Neuronal stem cell (in vitro differentiated cells): ENCODE measurements around the gene KCTD13.

Source experiments
- DNase-seq: peaks from one replicate; pipeline ENCODE4 v3.0.0-alpha.2; 2013; ENCODE audit warnings: low spot score
- H2AFZ ChIP-seq: one replicate; pipeline ENCODE4 v1.6.1; 2013; ENCODE audit warnings: mild to moderate bottlenecking, low read length, inconsistent platforms
- H2AK5ac ChIP-seq: 2 replicates; pipeline ENCODE4 v1.6.1; 2013; ENCODE audit warnings: low read depth, mild to moderate bottlenecking, inconsistent platforms, low read length, moderate library complexity, mixed read lengths
- H2BK120ac ChIP-seq: 2 replicates; pipeline ENCODE4 v1.6.1; 2013; ENCODE audit warnings: low read depth, mild to moderate bottlenecking, inconsistent platforms, low read length, moderate library complexity, mixed read lengths
- H2BK12ac ChIP-seq: one replicate; pipeline ENCODE4 v1.6.1; 2013; ENCODE audit warnings: low read length, inconsistent platforms
- H2BK15ac ChIP-seq: 2 replicates; pipeline ENCODE4 v1.6.1; 2013; ENCODE audit warnings: mild to moderate bottlenecking, low read length, inconsistent platforms, mixed read lengths
- H2BK5ac ChIP-seq: one replicate; pipeline ENCODE4 v1.6.1; 2013; ENCODE audit warnings: inconsistent platforms, mild to moderate bottlenecking, low read length, moderate library complexity
- H3K14ac ChIP-seq: one replicate; pipeline ENCODE4 v1.6.1; 2013; ENCODE audit warnings: low read length, inconsistent platforms
- H3K18ac ChIP-seq: 2 replicates; pipeline ENCODE4 v1.6.1; 2013; ENCODE audit warnings: low read length, inconsistent platforms
- H3K23ac ChIP-seq: 2 replicates; pipeline ENCODE4 v1.6.1; 2013; ENCODE audit warnings: low read depth, mild to moderate bottlenecking, mixed read lengths, low read length, inconsistent platforms; ENCODE audit not compliant: poor library complexity
- H3K27ac ChIP-seq: replicated peaks from 3 replicates; pipeline ENCODE4 v1.5.1; 2013; ENCODE audit warnings: low read length, inconsistent platforms
- H3K27me3 ChIP-seq, 3 experiments: 2 replicates each; pipeline ENCODE4 v1.6.1; 2013; ENCODE audit warnings: low read length in 3 of 3, mild to moderate bottlenecking in 2 of 3, inconsistent platforms in 1 of 3, low read depth in 1 of 3, mixed read lengths in 1 of 3, moderate library complexity in 1 of 3; ENCODE audit not compliant: control insufficient read depth in 3 of 3, insufficient read depth in 3 of 3
- H3K36me3 ChIP-seq, 2 donors: replicated peaks in 1 of 2; 2 replicates each; pipeline ENCODE4 v1.6.1; 2013; ENCODE audit warnings: low read length in 2 of 2; ENCODE audit not compliant: control insufficient read depth in 2 of 2, insufficient read depth in 2 of 2
- H3K4ac ChIP-seq: 2 replicates; pipeline ENCODE4 v1.6.1; 2013; ENCODE audit warnings: inconsistent platforms, mild to moderate bottlenecking, low read length, moderate library complexity
- H3K4me1 ChIP-seq, 2 donors: 1 replicate in 1 of 2; 2 replicates in 1 of 2; pipeline ENCODE4 v1.6.1; 2013; ENCODE audit warnings: low read length in 2 of 2, low read depth in 1 of 2; ENCODE audit not compliant: control insufficient read depth in 2 of 2, insufficient read depth in 1 of 2
- H3K4me2 ChIP-seq: one replicate; pipeline ENCODE4 v1.6.1; 2013; ENCODE audit warnings: mild to moderate bottlenecking, low read length, inconsistent platforms; ENCODE audit not compliant: insufficient read depth, poor library complexity, severe bottlenecking
- H3K4me3 ChIP-seq, 2 donors: 2 replicates each; pipeline ENCODE4 v1.5.1; 2013; ENCODE audit warnings: low read length in 2 of 2, mild to moderate bottlenecking in 2 of 2, inconsistent platforms in 1 of 2, moderate library complexity in 1 of 2
- H3K79me1 ChIP-seq: one replicate; pipeline ENCODE4 v1.6.1; 2013; ENCODE audit warnings: low read depth, mild to moderate bottlenecking, inconsistent platforms, low read length, moderate library complexity
- H3K9ac ChIP-seq: one replicate; pipeline ENCODE4 v1.6.1; 2013; ENCODE audit warnings: mild to moderate bottlenecking, low read depth, low read length, inconsistent platforms; ENCODE audit not compliant: poor library complexity
- H3K9me3 ChIP-seq, 2 donors: replicated peaks in 1 of 2; 2 replicates each; pipeline versions ENCODE3 to v1.6.1; 2013; ENCODE audit warnings: low read length in 2 of 2, mild to moderate bottlenecking in 2 of 2, inconsistent platforms in 1 of 2, low read depth in 1 of 2, mixed read lengths in 1 of 2, moderate library complexity in 1 of 2; ENCODE audit not compliant: control insufficient read depth in 2 of 2, insufficient read depth in 1 of 2
- H4K8ac ChIP-seq: one replicate; pipeline ENCODE4 v1.6.1; 2013; ENCODE audit warnings: low read depth, mild to moderate bottlenecking, inconsistent platforms, low read length, moderate library complexity
- H4K91ac ChIP-seq: one replicate; pipeline ENCODE4 v1.6.1; 2013; ENCODE audit warnings: low read length, low read depth, mild to moderate bottlenecking, inconsistent platforms; ENCODE audit not compliant: poor library complexity
- WGBS, 2 donors: extraction: QIAGEN DNeasy Blood & Tissue Kit; methylation state at CpG; one replicate each; pipeline ENCODE4 v1.1.7; 2013; ENCODE audit warnings: missing lambda C conversion rate in 2 of 2, mixed read lengths in 1 of 2; ENCODE audit not compliant: insufficient read length in 2 of 2, insufficient replicate concordance in 1 of 2; ENCODE audit errors: extremely low coverage in 2 of 2; 5-methylcytosine and 5-hydroxymethylcytosine counted together

KCTD13 gene

DNA sequence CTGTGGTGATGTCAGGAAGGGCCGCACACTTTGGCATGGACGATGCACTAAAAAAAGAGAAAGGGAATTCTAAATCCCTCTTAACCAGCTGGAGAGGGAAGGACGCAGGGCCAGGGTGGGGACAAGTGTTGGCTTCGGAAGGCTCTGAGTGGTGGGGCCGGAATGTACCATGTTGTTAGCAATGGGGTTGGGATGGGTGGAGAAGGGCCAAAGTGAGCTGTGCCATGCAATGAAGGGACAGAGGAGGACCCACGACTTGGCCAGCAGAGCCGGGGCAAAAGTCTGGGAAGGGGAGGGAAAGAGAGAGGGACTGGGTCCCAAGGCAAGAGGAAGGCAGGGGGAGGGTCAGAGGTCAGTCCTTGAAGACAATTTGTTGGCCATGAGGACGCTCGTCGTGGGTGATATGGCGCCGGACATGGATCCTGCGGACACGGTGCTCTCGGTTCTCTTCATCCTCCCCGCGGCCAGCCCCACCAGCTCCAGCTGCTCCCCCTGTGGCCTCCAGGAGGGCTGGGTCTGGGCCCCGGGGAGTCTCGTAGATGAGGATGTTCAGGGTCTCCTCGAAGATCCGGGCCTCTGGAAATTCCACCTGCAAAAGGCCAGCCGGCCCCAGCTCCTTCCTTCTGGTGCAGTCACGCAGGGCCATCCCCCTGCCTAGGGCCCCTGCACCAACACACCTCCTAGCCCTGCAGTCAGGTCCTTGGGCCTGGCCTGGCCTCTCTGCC is 19.3 kb downstream of the KCTD13 start:
- no peak overlapping the region for H2AFZ ChIP-seq
- no CpG with 5 or more reads among the region's 23 CpGs for WGBS, 2 donors
- H3K4ac ChIP-seq: no peak overlapping the region
- H3K4me3 ChIP-seq: no peak overlapping the region
- H3K9ac ChIP-seq: no peak overlapping the region
- no peak overlapping the region for H2BK15ac ChIP-seq
- H3K14ac ChIP-seq: no peak overlapping the region
- no peak overlapping the region for H2BK5ac ChIP-seq
- H3K9me3 ChIP-seq: no peaks in the 10 kb centered on the region
- H3K36me3 ChIP-seq: no peaks in the 10 kb centered on the region
- H2AK5ac ChIP-seq: peak overlapping the region; percentile 75
- no peak overlapping the region for H4K91ac ChIP-seq
- no peak overlapping the region for H3K27ac ChIP-seq
- H2BK12ac ChIP-seq: no peak overlapping the region
- no peak overlapping the region for H3K4me2 ChIP-seq
- no peak overlapping the region for H4K8ac ChIP-seq
- H2BK120ac ChIP-seq: no peak overlapping the region
- no peak overlapping the region for H3K23ac ChIP-seq
- no peak for DNase-seq
- H3K4me1 ChIP-seq: no peaks in the 10 kb centered on the region
- H3K27me3 ChIP-seq: peaks cover 0 to 3% (median 0%) of the 10 kb centered on the region in 3 experiments
- H3K18ac ChIP-seq: peak overlapping the region; percentile 57
- H3K79me1 ChIP-seq: peaks cover 1% of the 10 kb centered on the region

GRCh38 chr16:29905668-29906067 is 20.4 kb downstream of the KCTD13 start:
- H2BK5ac ChIP-seq: no peak overlapping the region
- H2BK120ac ChIP-seq: no peak overlapping the region
- H2AFZ ChIP-seq: no peak overlapping the region
- H3K4me1 ChIP-seq: peaks cover 0 to under 1% of the 10 kb centered on the region in 2 donors
- no peak overlapping the region for H4K8ac ChIP-seq
- no peak overlapping the region for H3K4ac ChIP-seq
- no peak overlapping the region for H4K91ac ChIP-seq
- peaks cover 0 to 13% (median 0%) of the 10 kb centered on the region in 3 experiments for H3K27me3 ChIP-seq
- H3K23ac ChIP-seq: no peak overlapping the region
- no peak for DNase-seq
- no peak overlapping the region for H3K18ac ChIP-seq
- H3K36me3 ChIP-seq: no peaks in the 10 kb centered on the region
- no peak overlapping the region for H3K27ac ChIP-seq
- H3K9me3 ChIP-seq: no peaks in the 10 kb centered on the region
- H3K4me2 ChIP-seq: no peak overlapping the region
- H3K14ac ChIP-seq: peak overlapping the region; percentile 2
- WGBS, 2 donors: no CpG with 5 or more reads among the region's 13 CpGs
- peaks cover 1% of the 10 kb centered on the region for H3K79me1 ChIP-seq
- H2BK12ac ChIP-seq: no peak overlapping the region
- no peak overlapping the region for H2BK15ac ChIP-seq
- no peak overlapping the region for H3K4me3 ChIP-seq
- H2AK5ac ChIP-seq: no peak overlapping the region
- no peak overlapping the region for H3K9ac ChIP-seq

DNA sequence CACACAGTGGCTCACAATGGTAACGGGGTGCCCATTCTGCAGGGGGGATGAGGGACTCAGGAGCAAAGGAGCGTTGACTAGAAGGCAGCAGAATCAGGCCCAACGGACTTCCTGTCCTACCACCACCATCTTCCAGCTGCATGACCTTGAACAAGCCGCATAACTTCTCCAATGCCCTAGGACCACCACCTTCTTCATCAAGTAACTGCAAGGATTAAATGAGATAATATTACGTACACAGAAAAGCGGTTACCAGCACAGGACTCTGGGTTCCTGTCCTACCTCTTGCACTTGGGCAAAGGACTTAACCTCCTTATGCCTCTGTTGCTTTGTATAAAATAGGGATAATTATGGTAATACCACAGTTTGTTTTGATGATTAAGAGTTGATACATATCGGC is 21.1 kb downstream of the KCTD13 start:
- Histone ChIP-seq H3K9ac (no peak overlapping the region), H3K18ac (no peak overlapping the region), H3K9me3 (no peaks in the 10 kb centered on the region), H4K8ac (no peak overlapping the region), H3K4me1 (peaks cover 0 to 3% of the 10 kb centered on the region in 2 donors), H3K27ac (no peak overlapping the region), H3K4me3 (no peak overlapping the region), H3K14ac (no peak overlapping the region), H3K36me3 (no peaks in the 10 kb centered on the region), H3K4me2 (no peak overlapping the region), H3K23ac (no peak overlapping the region), H2AK5ac (no peak overlapping the region), H2BK120ac (no peak overlapping the region), H3K79me1 (no peaks in the 10 kb centered on the region), H2BK5ac (no peak overlapping the region), H2BK15ac (no peak overlapping the region), H3K27me3 (peaks cover 0 to 16% (median 2%) of the 10 kb centered on the region in 3 experiments), H2AFZ (no peak overlapping the region), H4K91ac (no peak overlapping the region), H2BK12ac (no peak overlapping the region), H3K4ac (no peak overlapping the region)
- WGBS, 2 donors: no CpG with 5 or more reads among the region's 7 CpGs
- no peak for DNase-seq

GRCh38 chr16:29903590-29903989 is 22.4 kb downstream of the KCTD13 start:
- Histone ChIP-seq H3K4me3 (no peak overlapping the region), H3K23ac (no peak overlapping the region), H2BK5ac (no peak overlapping the region), H3K79me1 (no peaks in the 10 kb centered on the region), H2AFZ (no peak overlapping the region), H3K18ac (no peak overlapping the region), H2BK120ac (no peak overlapping the region), H3K14ac (no peak overlapping the region), H3K9me3 (no peaks in the 10 kb centered on the region), H3K27ac (no peak overlapping the region), H2AK5ac (no peak overlapping the region), H3K27me3 (peaks cover 0 to 16% (median 2%) of the 10 kb centered on the region in 3 experiments), H3K36me3 (no peaks in the 10 kb centered on the region), H3K4me2 (no peak overlapping the region), H3K4me1 (peaks cover 3 to 9% of the 10 kb centered on the region in 2 donors), H3K9ac (no peak overlapping the region), H3K4ac (no peak overlapping the region), H4K91ac (no peak overlapping the region), H2BK15ac (no peak overlapping the region), H4K8ac (no peak overlapping the region), H2BK12ac (no peak overlapping the region)
- WGBS, 2 donors: no CpG with 5 or more reads among the region's 4 CpGs
- DNase-seq: no peak
